ENCODE results near the gene LILRB5. TPM values are rescaled to one million over a fixed set of nuclear protein-coding genes. Genes with fewer than 3 reads are reported as not detected.
"Not testable (repeated sequence)": the region's sequence is repeated elsewhere in the genome, so short reads cannot be mapped to it uniquely, and the experiment has no call there.

Gene LILRB5
- total RNA-seq, 2 experiments from 2014 or later = not detected

DNA sequence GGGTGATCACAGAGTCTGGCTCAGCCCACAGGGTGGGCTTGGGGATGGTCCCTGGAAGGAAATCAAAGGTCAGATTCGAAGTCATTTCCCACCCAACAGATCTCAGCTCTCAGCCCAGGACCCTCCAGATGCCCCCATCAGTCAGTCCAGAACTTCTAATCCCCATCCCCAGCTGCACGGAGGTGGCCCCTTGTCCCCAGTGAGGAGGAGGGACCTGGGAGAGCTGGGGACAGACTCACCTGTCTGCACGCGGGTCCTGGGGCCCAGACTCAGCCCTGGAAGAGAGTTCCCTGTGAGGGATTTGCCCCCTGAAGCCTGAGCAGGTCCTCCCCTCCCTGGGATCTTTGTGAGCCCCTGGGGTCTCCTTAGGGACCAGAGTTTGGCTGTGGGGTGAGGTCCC lies 23.0 kb upstream of the LILRB5 start:
- DNase-seq; POLR2A ChIA-PET; H3K4me1 Mint-ChIP-seq (ENCODE audit: low read depth); H3K36me3 Mint-ChIP-seq (ENCODE audit: low read depth); CTCF ChIA-PET; H3K36me3 ChIP-seq (ENCODE audit: insufficient read depth, low read length); H3K4me1 ChIP-seq (ENCODE audit: insufficient read depth, low read length); H3K27ac ChIP-seq (ENCODE audit: low read depth in 1 of 2, low read length in 2 of 2); H3K9me3 ChIP-seq (ENCODE audit: control insufficient read depth in 1 of 2, insufficient read depth in 1 of 2, low read length in 2 of 2); H3K4me3 Mint-ChIP-seq; intact Hi-C loops (cut with DNase I, micrococcal nuclease); H3K9me3 Mint-ChIP-seq; H3K27me3 ChIP-seq (ENCODE audit: control insufficient read depth in 1 of 2, insufficient read depth in 2 of 2, low read length in 2 of 2); ATAC-seq (ENCODE audit: poor library complexity); H3K27ac Mint-ChIP-seq: not testable (repeated sequence)
- H3K4me3 ChIP-seq (ENCODE audit: low read length) = peak overlapping the region; percentile 29
- H3K27me3 Mint-ChIP-seq = peaks cover 50% of the 10 kb centered on the region

DNA sequence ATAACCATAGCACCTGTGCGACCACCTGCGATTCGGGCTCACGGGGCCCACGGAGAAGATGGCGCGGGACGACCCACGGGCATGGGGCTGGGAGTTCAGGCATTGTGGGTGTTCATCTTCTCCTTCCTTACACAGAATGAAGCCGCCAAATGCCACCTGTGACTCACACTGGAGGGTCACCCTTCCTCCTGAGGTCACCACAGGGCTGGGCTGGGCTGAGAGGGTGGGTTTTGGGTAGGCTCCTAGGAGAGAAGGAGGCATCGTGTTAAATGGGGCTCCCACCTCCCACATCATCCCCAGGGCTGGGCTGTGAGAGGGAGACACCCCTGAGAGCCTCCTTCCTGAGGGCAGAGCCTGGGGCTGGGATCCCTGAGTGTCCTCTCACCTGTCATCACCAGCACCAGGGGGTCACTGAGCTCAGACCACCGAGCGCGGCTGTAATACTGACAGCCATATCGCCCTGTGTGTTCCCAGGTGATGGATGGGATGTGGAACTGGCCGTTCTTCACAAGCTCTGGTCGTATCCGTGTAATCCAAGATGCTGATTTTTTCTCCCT lies 22.4 kb upstream of the LILRB5 start:
- no peak overlapping the region for H3K4me3 Mint-ChIP-seq
- Histone ChIP-seq H3K4me1 (ENCODE audit: insufficient read depth, low read length) (peaks cover 2% of the 10 kb centered on the region), H3K27ac (ENCODE audit: low read depth in 1 of 2, low read length in 2 of 2) (no peak overlapping the region), H3K4me3 (ENCODE audit: low read length) (peak overlapping the region; percentile 29), H3K36me3 (ENCODE audit: insufficient read depth, low read length) (no peaks in the 10 kb centered on the region), H3K9me3 (ENCODE audit: control insufficient read depth in 1 of 2, insufficient read depth in 1 of 2, low read length in 2 of 2) (no peaks in the 10 kb centered on the region), H3K27me3 (ENCODE audit: control insufficient read depth in 1 of 2, insufficient read depth in 2 of 2, low read length in 2 of 2) (peaks cover 7 to 9% of the 10 kb centered on the region in 2 experiments)
- intact Hi-C loops (cut with DNase I, micrococcal nuclease) = no loop called here
- ATAC-seq (ENCODE audit: poor library complexity) (no peak), DNase-seq (no peak)
- no peak overlapping the region for H3K27ac Mint-ChIP-seq
- H3K4me1 Mint-ChIP-seq (ENCODE audit: low read depth) = peaks cover 5% of the 10 kb centered on the region
- H3K27me3 Mint-ChIP-seq = peaks cover 50% of the 10 kb centered on the region
- ChIA-PET POLR2A (no interaction called here), CTCF (no interaction called here)
- H3K36me3 Mint-ChIP-seq (ENCODE audit: low read depth) = no peaks in the 10 kb centered on the region
- TF ChIP-seq, protein P1, sequence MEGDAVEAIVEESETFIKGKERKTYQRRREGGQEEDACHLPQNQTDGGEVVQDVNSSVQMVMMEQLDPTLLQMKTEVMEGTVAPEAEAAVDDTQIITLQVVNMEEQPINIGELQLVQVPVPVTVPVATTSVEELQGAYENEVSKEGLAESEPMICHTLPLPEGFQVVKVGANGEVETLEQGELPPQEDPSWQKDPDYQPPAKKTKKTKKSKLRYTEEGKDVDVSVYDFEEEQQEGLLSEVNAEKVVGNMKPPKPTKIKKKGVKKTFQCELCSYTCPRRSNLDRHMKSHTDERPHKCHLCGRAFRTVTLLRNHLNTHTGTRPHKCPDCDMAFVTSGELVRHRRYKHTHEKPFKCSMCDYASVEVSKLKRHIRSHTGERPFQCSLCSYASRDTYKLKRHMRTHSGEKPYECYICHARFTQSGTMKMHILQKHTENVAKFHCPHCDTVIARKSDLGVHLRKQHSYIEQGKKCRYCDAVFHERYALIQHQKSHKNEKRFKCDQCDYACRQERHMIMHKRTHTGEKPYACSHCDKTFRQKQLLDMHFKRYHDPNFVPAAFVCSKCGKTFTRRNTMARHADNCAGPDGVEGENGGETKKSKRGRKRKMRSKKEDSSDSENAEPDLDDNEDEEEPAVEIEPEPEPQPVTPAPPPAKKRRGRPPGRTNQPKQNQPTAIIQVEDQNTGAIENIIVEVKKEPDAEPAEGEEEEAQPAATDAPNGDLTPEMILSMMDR (IDR thresholded peaks at IDR 0.05) = no peak
- H3K9me3 Mint-ChIP-seq = no peaks in the 10 kb centered on the region

DNA sequence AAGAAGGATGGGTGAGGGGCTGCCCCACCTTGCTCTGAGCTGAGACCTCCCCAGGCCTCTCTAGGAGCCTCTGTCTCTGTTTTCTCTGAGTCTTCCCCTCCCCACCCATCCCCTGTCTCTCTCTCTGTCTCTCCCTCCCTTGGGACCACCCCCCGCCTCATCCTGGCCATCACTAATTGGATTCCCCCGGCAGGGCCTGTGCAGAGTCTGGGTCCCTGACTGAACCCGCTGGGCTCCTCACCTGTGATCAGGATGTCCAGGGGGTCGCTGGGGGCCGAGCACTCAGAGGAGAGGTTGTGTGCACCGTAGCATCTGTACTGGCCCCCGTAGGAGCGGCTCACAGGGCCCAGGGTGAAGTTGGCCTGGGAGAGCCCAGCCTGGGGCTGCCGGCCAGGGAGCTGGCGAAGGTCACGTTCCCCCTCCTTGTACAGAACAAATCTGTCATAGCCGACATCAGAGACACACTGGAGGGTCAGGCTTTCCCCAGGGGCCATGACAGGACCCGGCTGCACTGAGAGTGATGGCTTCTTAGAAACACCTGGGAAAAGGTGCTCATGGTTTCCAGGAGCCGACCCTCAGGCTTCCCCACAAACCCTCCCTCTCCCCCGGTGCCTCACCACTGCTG lies 21.6 kb upstream of the LILRB5 start:
- H3K9me3 Mint-ChIP-seq; ATAC-seq (ENCODE audit: poor library complexity); H3K9me3 ChIP-seq (ENCODE audit: control insufficient read depth in 1 of 2, insufficient read depth in 1 of 2, low read length in 2 of 2); H3K4me3 ChIP-seq (ENCODE audit: low read length); H3K27ac Mint-ChIP-seq; POLR2A ChIA-PET; H3K4me3 Mint-ChIP-seq; CTCF ChIA-PET; H3K4me1 Mint-ChIP-seq (ENCODE audit: low read depth); intact Hi-C loops (cut with DNase I, micrococcal nuclease); H3K36me3 ChIP-seq (ENCODE audit: insufficient read depth, low read length); H3K36me3 Mint-ChIP-seq (ENCODE audit: low read depth); H3K4me1 ChIP-seq (ENCODE audit: insufficient read depth, low read length); H3K27ac ChIP-seq (ENCODE audit: low read depth in 1 of 2, low read length in 2 of 2); DNase-seq: not testable (repeated sequence)
- H3K27me3 Mint-ChIP-seq = peaks cover 55% of the 10 kb centered on the region
- H3K27me3 ChIP-seq (ENCODE audit: control insufficient read depth in 1 of 2, insufficient read depth in 2 of 2, low read length in 2 of 2) = peaks cover 3 to 13% of the 10 kb centered on the region in 2 experiments

DNA sequence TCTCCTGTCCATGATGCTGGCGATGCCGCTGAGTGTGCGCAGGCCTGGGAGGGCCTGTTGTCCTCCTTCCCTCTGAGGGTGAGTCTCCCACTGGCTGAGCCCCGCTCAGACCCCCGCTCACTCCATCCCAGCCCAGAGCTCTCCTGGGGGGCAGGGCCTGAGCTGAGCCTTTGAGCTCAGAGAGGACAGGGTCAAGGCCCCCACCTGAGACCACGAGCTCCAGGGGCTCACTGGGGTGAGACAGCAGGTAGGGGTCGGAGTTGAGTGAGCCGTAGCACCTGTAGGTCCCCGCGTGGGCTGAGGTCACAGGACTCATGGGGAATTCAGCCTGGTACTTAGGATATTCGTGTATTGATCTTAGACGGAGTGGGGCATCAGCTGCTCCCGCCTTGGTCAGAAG lies 21.0 kb upstream of the LILRB5 start:
- ATAC-seq (ENCODE audit: poor library complexity); H3K27ac ChIP-seq (ENCODE audit: low read depth in 1 of 2, low read length in 2 of 2); H3K36me3 Mint-ChIP-seq (ENCODE audit: low read depth); H3K4me1 Mint-ChIP-seq (ENCODE audit: low read depth); H3K9me3 ChIP-seq (ENCODE audit: control insufficient read depth in 1 of 2, insufficient read depth in 1 of 2, low read length in 2 of 2); H3K36me3 ChIP-seq (ENCODE audit: insufficient read depth, low read length); CTCF ChIA-PET; H3K4me3 ChIP-seq (ENCODE audit: low read length); H3K9me3 Mint-ChIP-seq; intact Hi-C loops (cut with DNase I, micrococcal nuclease); H3K4me1 ChIP-seq (ENCODE audit: insufficient read depth, low read length); DNase-seq; H3K4me3 Mint-ChIP-seq; H3K27ac Mint-ChIP-seq; POLR2A ChIA-PET: not testable (repeated sequence)
- H3K27me3 ChIP-seq (ENCODE audit: control insufficient read depth in 1 of 2, insufficient read depth in 2 of 2, low read length in 2 of 2) = peaks cover 3 to 13% of the 10 kb centered on the region in 2 experiments
- peaks cover 56% of the 10 kb centered on the region for H3K27me3 Mint-ChIP-seq

DNA sequence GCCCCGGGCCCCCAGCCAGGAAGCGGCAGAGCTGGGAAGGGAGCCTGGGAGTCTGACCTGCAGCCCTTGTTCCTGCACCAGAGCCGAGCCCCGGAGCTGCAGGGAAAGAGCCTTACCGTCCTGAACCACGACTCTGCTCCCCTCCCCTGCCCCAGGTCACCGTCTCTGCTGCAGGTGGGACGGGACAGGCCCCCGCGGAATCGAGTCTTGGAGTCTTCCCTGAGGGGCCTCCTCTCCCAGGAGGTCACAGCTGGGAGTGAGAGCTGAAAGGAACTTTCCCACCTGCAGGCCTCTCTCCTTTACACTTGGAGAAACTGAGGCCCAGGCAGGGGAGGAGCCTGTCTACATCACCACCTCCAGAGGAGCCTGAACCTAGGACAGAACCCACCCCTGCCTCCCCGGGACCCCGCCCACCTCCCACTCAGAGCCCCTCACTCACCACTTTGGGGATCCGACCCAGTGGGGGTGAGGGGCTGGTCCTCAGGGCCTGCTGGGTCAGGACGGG lies 20.1 kb upstream of the LILRB5 start:
- H3K4me3 ChIP-seq (ENCODE audit: low read length); H3K27ac Mint-ChIP-seq; POLR2A ChIA-PET; ATAC-seq (ENCODE audit: poor library complexity); H3K9me3 Mint-ChIP-seq; H3K36me3 Mint-ChIP-seq (ENCODE audit: low read depth); H3K4me3 Mint-ChIP-seq; H3K9me3 ChIP-seq (ENCODE audit: control insufficient read depth in 1 of 2, insufficient read depth in 1 of 2, low read length in 2 of 2); H3K27ac ChIP-seq (ENCODE audit: low read depth in 1 of 2, low read length in 2 of 2); H3K4me1 Mint-ChIP-seq (ENCODE audit: low read depth); H3K4me1 ChIP-seq (ENCODE audit: insufficient read depth, low read length); H3K36me3 ChIP-seq (ENCODE audit: insufficient read depth, low read length); CTCF ChIA-PET; intact Hi-C loops (cut with DNase I, micrococcal nuclease); DNase-seq: not testable (repeated sequence)
- peaks cover 0 to 13% of the 10 kb centered on the region in 2 experiments for H3K27me3 ChIP-seq (ENCODE audit: control insufficient read depth in 1 of 2, insufficient read depth in 2 of 2, low read length in 2 of 2)
- peaks cover 54% of the 10 kb centered on the region for H3K27me3 Mint-ChIP-seq

All from CD4-positive, alpha-beta T cell (primary cell).